HepG2 (cell line): Measurements from ENCODE around the gene CENPC. TPM values are rescaled to one million over a fixed set of nuclear protein-coding genes. Genes with fewer than 3 reads are reported as not detected.

Experiments
- ATAC-seq: fragments of 200-7000 bp; cut with Tn5 transposase; 3 replicates; pipeline ENCODE4 v1.9.1; 2020; ENCODE audit warnings: mild to moderate bottlenecking, moderate library complexity
- BruUV-seq: library from RNA; stranded (reverse); fragments of 400-500 nt; replicated peaks from 2 replicates; lab custom pipeline; 2021; lab: Mats Ljungman, UMichigan
- CTCF ChIA-PET: fragments of 300-600 bp; formaldehyde crosslinking; extraction: SDS; loops from one replicate; lab custom pipeline; 2021; ENCODE audit warnings: low total read pairs, inconsistent platforms, low intra/inter-chr PET ratio; lab: Yijun Ruan, JAX
- POLR2A ChIA-PET: fragments of 350-600 bp; sonication (Branson Sonifier 250); formaldehyde crosslinking; loops from one replicate; lab custom pipeline; 2020; ENCODE audit warnings: antibody characterized with exemption, inconsistent platforms; lab: Yijun Ruan, JAX
- DNase-seq: peaks from one replicate; pipeline ENCODE4 v3.0.0-alpha.2; 2015; ENCODE audit warnings: low spot score
- FAIRE-seq: peaks from 3 replicates; lab custom pipeline; 2011; peaks lifted over from hg19 to GRCh38; lab: Jason Lieb, UNC
- H2AFZ ChIP-seq: one replicate; pipeline ENCODE4 v1.6.1; 2011; ENCODE audit warnings: low read length, inconsistent platforms
- H3K27ac ChIP-seq: fragments of 300-600 bp; 3 replicates; pipeline ENCODE4 v1.8.0; 2011; ENCODE audit warnings: mixed run types, mild to moderate bottlenecking, mixed read lengths, low read length, inconsistent platforms; ENCODE audit not compliant: insufficient read depth; ENCODE audit errors: extremely low read length
- H3K27me3 ChIP-seq, 2 experiments: fragments of 200-600 bp in 1 of 2; 2 replicates in 1 of 2; 3 replicates in 1 of 2; pipeline versions ENCODE4 v1.6.0 to v1.8.0; 2011; ENCODE audit warnings: low read length in 2 of 2, mild to moderate bottlenecking in 2 of 2, moderate library complexity in 2 of 2, inconsistent platforms in 1 of 2; ENCODE audit not compliant: insufficient read depth in 2 of 2, control insufficient read depth in 1 of 2
- H3K36me3 ChIP-seq, 2 experiments: fragments of 200-600 bp in 1 of 2; replicated peaks in 1 of 2; 2 replicates in 1 of 2; 3 replicates in 1 of 2; pipeline versions ENCODE4 v1.5.1 to v1.8.0; 2011; ENCODE audit warnings: low read length in 2 of 2, inconsistent platforms in 1 of 2; ENCODE audit not compliant: insufficient read depth in 2 of 2, control insufficient read depth in 1 of 2
- H3K4me1 ChIP-seq: 2 replicates; pipeline ENCODE4 v1.5.1; 2012; ENCODE audit warnings: low read length, inconsistent platforms; ENCODE audit not compliant: insufficient read depth
- H3K4me2 ChIP-seq: 2 replicates; pipeline ENCODE4 v1.6.0; 2011; ENCODE audit warnings: low read depth, low read length, inconsistent platforms
- H3K4me3 ChIP-seq, 3 experiments: fragments of 200-600 bp in 1 of 3; sonication (generic), shearing (Covaris generic) in 1 of 3; replicated peaks in 1 of 3; 2 replicates each; pipeline ENCODE4 v1.5.1; 2011 to 2016; ENCODE audit warnings: low read length in 3 of 3, inconsistent platforms in 2 of 3, low read depth in 2 of 3, mild to moderate bottlenecking in 2 of 3, control low read depth in 1 of 3, mixed read lengths in 1 of 3; ENCODE audit not compliant: insufficient read depth in 1 of 3
- H3K79me2 ChIP-seq: one replicate; pipeline ENCODE4 v1.6.1; 2011; ENCODE audit warnings: low read length, inconsistent platforms; ENCODE audit not compliant: insufficient read depth
- H3K9ac ChIP-seq: 2 replicates; pipeline ENCODE4 v1.6.0; 2011; ENCODE audit warnings: mild to moderate bottlenecking, low read depth, low read length, inconsistent platforms; ENCODE audit not compliant: insufficient read depth
- H3K9me3 ChIP-seq: 2 replicates; pipeline ENCODE4 v1.5.1; 2012; ENCODE audit warnings: mild to moderate bottlenecking, low read length
- H4K20me1 ChIP-seq: 2 replicates; pipeline ENCODE4 v1.6.0; 2011; ENCODE audit warnings: inconsistent platforms, mild to moderate bottlenecking, low read length, moderate library complexity; ENCODE audit not compliant: insufficient read depth
- ARID2 ChIP-seq: sonication (generic); formaldehyde crosslinking; IDR thresholded peaks from 2 replicates; pipeline ENCODE4 v1.8.1; 2022; ENCODE audit warnings: mild to moderate bottlenecking, missing genetic modification reagents, borderline replicate concordance
- E2F2 ChIP-seq: sonication (generic); formaldehyde crosslinking; IDR thresholded peaks from 2 replicates; pipeline ENCODE4 v1.4.0; 2020; ENCODE audit warnings: missing genetic modification reagents, borderline replicate concordance
- KIAA2018 ChIP-seq: sonication (generic); formaldehyde crosslinking; IDR thresholded peaks from 2 replicates; pipeline ENCODE4 v1.5.0; 2020; ENCODE audit warnings: mild to moderate bottlenecking, missing genetic modification reagents, borderline replicate concordance
- NFKBIZ ChIP-seq: IDR thresholded peaks from 2 replicates; pipeline ENCODE4 v1.6.1; 2018; ENCODE audit warnings: missing genetic modification reagents, missing compliant biosample characterization
- PAF1 ChIP-seq: IDR thresholded peaks from 2 replicates; pipeline ENCODE4 v1.6.1; 2016; ENCODE audit warnings: missing genetic modification reagents, missing compliant biosample characterization
- POLR2G ChIP-seq: fragments of 200-400 bp; formaldehyde crosslinking; IDR thresholded peaks from 2 replicates; pipeline ENCODE4 v1.6.1; 2018; ENCODE audit warnings: mild to moderate bottlenecking, low read depth, low read length, moderate library complexity
- PRMT3 ChIP-seq: sonication (generic); formaldehyde crosslinking; IDR thresholded peaks from 2 replicates; pipeline ENCODE4 v1.8.1; 2022; ENCODE audit warnings: low read depth, mild to moderate bottlenecking, moderate library complexity, missing genetic modification reagents, borderline replicate concordance
- SRSF1 ChIP-seq: fragments of 200-400 bp; formaldehyde crosslinking; optimal IDR thresholded peaks from 2 replicates; pipeline ENCODE3; 2017; ENCODE audit warnings: mild to moderate bottlenecking, low read depth, low read length, moderate library complexity
- ZNF280B ChIP-seq: sonication (generic); formaldehyde crosslinking; IDR thresholded peaks from 2 replicates; pipeline ENCODE4 v1.5.0; 2020; ENCODE audit warnings: missing genetic modification reagents, mild to moderate bottlenecking, borderline replicate concordance
- ZNF549 ChIP-seq: sonication (generic); formaldehyde crosslinking; IDR thresholded peaks from 2 replicates; pipeline ENCODE4 v1.5.0; 2020; ENCODE audit warnings: missing genetic modification reagents
- ZNF614 ChIP-seq: IDR thresholded peaks from 2 replicates; pipeline ENCODE4 v1.6.1; 2018; ENCODE audit warnings: missing biosample characterization, missing genetic modification reagents, inconsistent platforms, borderline replicate concordance
- ZNF781 ChIP-seq: sonication (generic); formaldehyde crosslinking; IDR thresholded peaks from 2 replicates; pipeline ENCODE4 v1.5.1; 2020; ENCODE audit warnings: borderline replicate concordance, mild to moderate bottlenecking, missing genetic modification reagents; ENCODE audit errors: not compliant biosample characterization
- WGBS: methylation state at CpG from one replicate; pipeline ENCODE4 v1.1.6; 2017; ENCODE audit warnings: low lambda C conversion rate; 5-methylcytosine and 5-hydroxymethylcytosine counted together
- in situ Hi-C: cut with HindIII; loops from 2 replicates; pipeline ENCODE4 v1.10.0; 2017; ENCODE audit warnings: low pct_unique_long_range_greater_than_20kb; ENCODE audit not compliant: extremely low pct_ligation_motif_present
- intact Hi-C: fragments of 100-400 bp; cut with micrococcal nuclease; formaldehyde crosslinking; loops from one replicate; pipeline ENCODE4 v1.10.0; 2022; ENCODE audit not compliant: unreplicated experiment
- polyA plus RNA-seq, 8 experiments: library from polyadenylated mRNA; depleted of rRNA in 3 of 8; stranded (reverse) in 7 of 8; unstranded in 1 of 8; fragments of >200 nt; fragmentation: Illumina TruSeq in 4 of 8; extraction: Trizol in 4 of 8; gene quantifications; 2 replicates each; pipeline versions ENCODE4 v1.2.1 to v1.2.3, GENCODE V29; 2011 to 2016; ENCODE audit warnings: low read depth in 4 of 8, missing spikeins in 1 of 8, mixed read lengths in 1 of 8; ENCODE audit not compliant: insufficient read depth in 1 of 8
- total RNA-seq, 5 experiments: library from RNA; depleted of rRNA; stranded (reverse); fragments of >200 nt; fragmentation: Illumina TruSeq; extraction: Trizol; gene quantifications; 2 replicates each; pipeline ENCODE4 v1.2.3, GENCODE V29; 2016; ENCODE audit warnings: low read depth in 1 of 5

CENPC gene
- total and polyA plus RNA-seq, 2 of the 13 experiments (the other 11 are each of a cell fraction or from before 2014, with no cell fraction given): 4.7 to 16.4 TPM

- TF ChIP-seq E2F2 (CRISPR knock-in tag) (no peak), ARID2 (CRISPR knock-in tag) (no peak), ZNF781 (CRISPR knock-in tag) (no peak), SRSF1 (no peak)
Measured at GRCh38 chr4:67556436-67556835, 11.1 kb upstream of the CENPC start (continued).

GRCh38 chr4:67555447-67555846 is 10.1 kb upstream of the CENPC start:
- Histone ChIP-seq H3K79me2 (no peaks in the 10 kb centered on the region), H3K9me3 (no peaks in the 10 kb centered on the region), H3K9ac (no peak overlapping the region), H3K4me2 (no peak overlapping the region), H2AFZ (no peak overlapping the region), H3K27me3 (no peaks in the 10 kb centered on the region; a peak in 1 of 5 replicates), H3K27ac (no peak overlapping the region), H4K20me1 (no peaks in the 10 kb centered on the region), H3K36me3 (no peaks in the 10 kb centered on the region), H3K4me1 (no peaks in the 10 kb centered on the region), H3K4me3 (no peak overlapping the region)
- no TSS peak for BruUV-seq
- ChIA-PET CTCF (no interaction called here), POLR2A (no interaction called here)
- FAIRE-seq (no peak), DNase-seq (no peak), ATAC-seq (no peak)
- in situ Hi-C loops (loop anchor here (25.0 kb wide), 1 partner anchor 357 kb away; no protein-coding TSS in a partner anchor), intact Hi-C loops (no loop called here)
- 0% methylated on average over 3 of the region's 3 CpGs for WGBS
- TF ChIP-seq NFKBIZ (CRISPR knock-in tag) (no peak), KIAA2018 (CRISPR knock-in tag) (no peak), ZNF614 (CRISPR knock-in tag) (no peak), ZNF781 (CRISPR knock-in tag) (no peak), ZNF549 (CRISPR knock-in tag) (no peak), POLR2G (no peak), ZNF280B (CRISPR knock-in tag) (no peak), PAF1 (CRISPR knock-in tag) (no peak), PRMT3 (CRISPR knock-in tag) (no peak)
